HG03060 (cell line): ENCODE measurements around the gene MUC5B.

Source experiments
- ATAC-seq: cut with Tn5 transposase; IDR thresholded peaks from one replicate; pipeline ENCODE4 v1.9.1; 2021; ENCODE audit warnings: low read depth, moderate number of reproducible peaks; ENCODE audit not compliant: unreplicated experiment

MUC5B gene

GRCh38 chr11:1307163-1307870, 84.5 kb downstream of the MUC5B start:
- no peak for ATAC-seq

DNA sequence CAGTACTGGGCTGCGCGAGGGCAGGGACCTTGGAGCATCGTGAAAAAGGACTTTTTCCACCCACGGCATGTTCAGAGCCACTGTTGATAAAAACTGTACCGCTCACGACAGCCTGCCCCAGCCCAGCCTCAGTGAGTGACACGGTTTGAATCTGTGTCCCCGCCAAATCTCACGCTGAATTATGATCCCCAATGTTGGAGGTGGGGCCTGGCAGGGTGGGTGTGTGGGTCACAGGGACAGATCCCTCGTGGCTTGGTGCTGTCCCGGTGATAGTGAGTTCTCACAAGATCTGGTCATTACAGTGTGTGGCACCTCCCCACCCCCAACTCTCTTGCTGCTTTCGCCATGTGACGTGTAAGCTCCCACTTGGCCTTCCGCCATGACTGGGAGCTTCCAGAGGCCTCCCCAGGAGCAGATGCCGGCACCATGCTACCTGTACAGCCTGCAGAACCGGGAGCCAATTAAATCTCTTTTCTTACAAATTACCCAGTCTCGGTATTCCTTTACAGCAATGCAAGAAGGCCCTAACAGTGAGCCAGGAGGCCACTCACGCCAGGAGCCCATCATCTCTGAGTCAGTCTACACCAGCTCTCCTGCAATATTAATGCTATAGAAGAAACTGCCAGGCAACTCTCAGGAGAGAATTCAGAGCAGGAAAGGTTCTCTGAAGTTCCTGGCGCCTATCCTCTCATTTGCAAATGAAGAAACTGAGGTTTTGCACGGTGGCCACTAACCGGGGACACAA, 85.3 kb downstream of the MUC5B start:
- ATAC-seq, result no peak

DNA sequence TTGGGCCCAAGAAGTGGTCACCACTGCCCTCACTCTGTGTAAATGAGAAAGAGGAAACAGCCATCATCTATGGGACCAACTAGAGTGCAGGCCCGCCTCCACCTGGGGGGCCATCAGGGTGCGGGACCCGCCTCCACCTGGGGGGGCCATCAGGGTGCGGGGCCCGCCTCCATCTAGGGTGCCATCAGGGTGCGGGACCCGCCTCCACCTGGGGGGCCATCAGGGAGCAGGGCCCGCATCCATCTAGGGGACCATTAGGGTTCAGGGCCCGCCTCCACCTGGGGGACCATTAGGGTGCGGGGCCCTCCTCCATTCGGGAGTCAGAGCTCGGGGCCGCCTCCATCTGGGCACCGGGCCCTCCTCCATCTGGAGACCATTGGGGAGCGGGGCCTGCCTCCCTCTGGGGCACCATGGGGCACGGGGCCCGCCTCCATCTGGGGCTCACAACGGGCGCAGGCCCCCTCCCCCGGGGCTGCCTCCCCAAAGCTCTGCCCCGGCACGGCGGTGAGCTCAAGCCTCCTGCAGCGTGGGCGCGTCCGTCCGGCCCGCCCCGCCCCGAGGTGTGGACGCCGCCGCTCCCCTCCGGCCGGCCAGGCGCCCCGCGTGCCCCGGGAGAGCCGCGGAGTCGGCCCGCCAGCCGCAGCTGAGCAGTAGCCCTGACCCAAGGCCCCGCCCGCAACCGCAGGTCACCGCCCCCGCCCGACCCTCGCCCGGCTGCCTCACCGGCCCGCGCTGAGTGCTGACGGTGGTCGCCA, 86.1 kb downstream of the MUC5B start:
- ATAC-seq, result peak; percentile 25

DNA sequence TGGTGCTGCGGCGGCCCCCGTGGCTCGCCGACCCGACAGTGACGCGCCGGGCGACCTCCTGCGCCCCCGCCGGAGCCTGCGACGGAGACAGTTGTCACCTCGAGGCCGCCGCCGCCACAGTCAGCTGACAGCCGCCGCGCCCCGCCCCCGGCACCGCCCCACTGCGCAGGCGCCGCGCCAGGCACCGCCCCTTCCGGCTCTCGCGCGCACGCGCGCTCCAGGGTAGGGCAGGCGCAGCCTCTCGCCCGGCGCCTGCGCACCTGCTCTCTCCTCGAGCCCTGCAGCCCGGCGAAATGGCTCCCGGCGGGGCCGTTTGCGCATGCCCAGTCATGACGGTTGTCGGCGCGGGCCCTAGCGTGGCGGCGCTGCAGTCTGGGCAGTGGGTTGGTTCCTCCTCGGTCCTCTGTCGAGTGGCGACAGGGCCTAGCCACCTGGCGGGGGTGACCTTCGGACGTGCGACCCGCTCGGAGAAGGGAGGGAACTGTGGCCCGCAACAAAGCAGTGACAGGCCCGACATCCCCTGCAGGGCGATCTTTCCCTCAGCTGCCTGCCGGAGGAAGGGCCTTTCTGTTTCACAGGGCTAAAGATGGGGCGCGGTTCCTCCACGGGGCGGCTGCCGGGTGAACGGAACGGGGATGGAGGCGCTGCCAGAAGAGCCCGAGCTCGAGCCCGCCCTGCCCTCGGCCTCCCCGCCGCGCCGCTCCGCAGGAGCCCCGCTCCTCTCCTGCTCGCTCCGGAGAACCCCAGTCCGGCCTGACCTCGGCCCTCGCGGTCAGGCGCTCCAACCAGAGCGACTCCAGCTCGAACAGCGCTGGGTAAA, 86.8 kb downstream of the MUC5B start, which contains the start of gene TOLLIP:
TOLLIP (minus strand) TSS at position 135 of the 820 bp plus-strand sequence; CDS start at position 1, 134 bp downstream.
- ATAC-seq, result peak; percentile 52

GRCh38 chr11:1310318-1310687, 87.4 kb downstream of the MUC5B start:
- no peak for ATAC-seq

DNA sequence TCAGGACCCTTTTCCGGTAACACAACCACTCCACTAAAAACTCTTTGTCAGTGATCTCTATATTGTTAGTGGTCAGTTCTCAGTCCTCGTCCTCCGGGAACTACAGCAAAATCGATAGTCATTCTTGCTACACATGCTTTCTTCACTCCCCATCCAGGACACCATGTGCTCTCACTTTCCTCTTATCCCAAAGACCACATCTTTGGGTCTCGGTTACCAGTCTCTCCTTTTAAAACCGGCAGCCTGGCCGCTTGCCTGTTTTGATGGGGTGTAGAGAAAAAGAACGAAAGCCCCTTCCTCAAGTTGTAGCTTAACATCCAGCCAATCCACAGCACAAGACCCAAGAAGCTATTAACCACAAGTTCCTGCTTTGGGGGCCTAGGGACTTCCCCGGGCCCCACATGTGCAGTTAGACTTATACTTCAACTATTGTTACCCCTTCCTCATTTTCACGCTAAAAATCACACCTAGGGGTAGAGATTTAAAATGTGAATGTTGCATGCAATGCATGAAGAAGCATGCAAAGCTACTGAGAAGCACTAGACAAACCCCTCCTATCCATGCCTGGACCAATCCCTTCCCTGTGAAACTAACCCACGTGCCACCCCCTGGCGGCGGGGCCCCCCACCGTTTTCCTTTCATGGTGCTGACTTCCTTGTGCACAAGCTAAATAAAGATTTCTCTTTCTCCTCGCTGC, 88.1 kb downstream of the MUC5B start:
- no peak for ATAC-seq
